Activated CD8-positive, alpha-beta memory T cell treated with anti-CD3 and anti-CD28 coated beads, Interleukin-2, amount 50 U/mL, for 24 hours (primary cell): Measurements from ENCODE around the gene PDE8B.
"Not testable (repeated sequence)": the region's sequence is repeated elsewhere in the genome, so short reads cannot be mapped to it uniquely, and the experiment has no call there.

Source experiments
- DNase-seq: peaks from one replicate; pipeline ENCODE4 v3.0.0-alpha.2; 2020; ENCODE audit errors: extremely low read depth

PDE8B gene

GRCh38 chr5:77358255-77359205 lies 148.1 kb downstream of the PDE8B start:
- no peak for DNase-seq

GRCh38 chr5:77359231-77359630 lies 148.8 kb downstream of the PDE8B start:
- no peak for DNase-seq

GRCh38 chr5:77360381-77360780 lies 149.9 kb downstream of the PDE8B start:
- DNase-seq = no peak

GRCh38 chr5:77360973-77361372 lies 150.5 kb downstream of the PDE8B start:
- no peak for DNase-seq

- DNase-seq = no peak
These were observed 156.4 kb downstream of the PDE8B start for GRCh38 chr5:77366717-77367500.

- no peak for DNase-seq
These were observed 157.3 kb downstream of the PDE8B start for GRCh38 chr5:77367741-77368140.

- no peak for DNase-seq
These were observed 157.9 kb downstream of the PDE8B start for GRCh38 chr5:77368367-77368766.

GRCh38 chr5:77369566-77369965 lies 159.1 kb downstream of the PDE8B start:
- no peak for DNase-seq

GRCh38 chr5:77374686-77375085 lies 164.2 kb downstream of the PDE8B start:
- DNase-seq = no peak

GRCh38 chr5:77376609-77377300 lies 166.3 kb downstream of the PDE8B start:
- DNase-seq = no peak

- peak; percentile 13 for DNase-seq
These were observed 169.1 kb downstream of the PDE8B start for GRCh38 chr5:77379558-77380061.

- no peak for DNase-seq
These were observed 170.2 kb downstream of the PDE8B start for GRCh38 chr5:77380636-77381035.

- not testable (repeated sequence) for DNase-seq
These were observed 172.9 kb downstream of the PDE8B start for GRCh38 chr5:77383336-77383735.

- DNase-seq = not testable (repeated sequence)
These were observed 175.9 kb downstream of the PDE8B start for GRCh38 chr5:77386340-77386739.

GRCh38 chr5:77389746-77390145 lies 179.3 kb downstream of the PDE8B start:
- no peak for DNase-seq

GRCh38 chr5:77390221-77390620 lies 179.7 kb downstream of the PDE8B start:
- DNase-seq = no peak

GRCh38 chr5:77390795-77391194 lies 180.3 kb downstream of the PDE8B start:
- DNase-seq = no peak

- no peak for DNase-seq
These were observed 180.8 kb downstream of the PDE8B start for GRCh38 chr5:77391240-77391765.

GRCh38 chr5:77394064-77394715 lies 183.7 kb downstream of the PDE8B start:
- no peak for DNase-seq

GRCh38 chr5:77396017-77396416 lies 185.5 kb downstream of the PDE8B start:
- no peak for DNase-seq

- no peak for DNase-seq
These were observed 187.3 kb downstream of the PDE8B start for GRCh38 chr5:77397686-77398292.
